Endothelial cell of umbilical vein (primary cell): ENCODE measurements around the gene CACNG8.

Experiments
- CTCF ChIP-seq, 2 donors: IDR thresholded peaks; 1 replicate in 1 of 2; 2 replicates in 1 of 2; pipeline ENCODE4 v1.5.1; 2011; ENCODE audit warnings: low read length in 2 of 2, mild to moderate bottlenecking in 2 of 2, moderate library complexity in 2 of 2, control low read depth in 1 of 2, inconsistent platforms in 1 of 2, low read depth in 1 of 2; ENCODE audit not compliant: insufficient read depth in 1 of 2; ENCODE audit errors: extremely low read depth in 1 of 2
- JUN ChIP-seq: IDR thresholded peaks from 2 replicates; pipeline ENCODE4 v1.6.1; 2011; ENCODE audit warnings: borderline replicate concordance, low read depth; ENCODE audit not compliant: insufficient read length, insufficient read depth
- MYC ChIP-seq: IDR thresholded peaks from one replicate; pipeline ENCODE4 v1.6.1; 2011; ENCODE audit warnings: mild to moderate bottlenecking, low read depth, low read length
- POLR2A ChIP-seq: IDR thresholded peaks from 2 replicates; pipeline ENCODE4 v1.6.1; 2012; ENCODE audit warnings: low read depth, mild to moderate bottlenecking, control low read depth, low read length
- POLR2AphosphoS5 ChIP-seq: IDR thresholded peaks from 2 replicates; pipeline ENCODE4 v1.6.1; 2012; ENCODE audit warnings: low read depth, mild to moderate bottlenecking, control low read depth, low read length, moderate library complexity; ENCODE audit not compliant: insufficient read depth

GRCh38 chr19:53942001-53942786, 20.5 kb upstream of the CACNG8 start:
- peak in 1 of 2 donors; percentile 12 for TF ChIP-seq CTCF (IDR thresholded peaks at IDR 0.05; ENCODE audit: extremely low read depth in 1 of 2, insufficient read depth in 1 of 2, low read depth in 1 of 2, low read length in 2 of 2)
- TF ChIP-seq POLR2AphosphoS5: no peak
- TF ChIP-seq POLR2A: no peak
- no peak for TF ChIP-seq MYC
- no peak for TF ChIP-seq JUN
